Peyer's patch (tissue), 4 donors: ENCODE measurements around the gene PRX.

Source experiments
- CTCF ChIP-seq, 6 experiments: fragments of 450-650 bp in 4 of 6; fragments of 200-600 bp in 2 of 6; sonication (generic) in 1 of 6; IDR thresholded peaks; one replicate each; pipeline ENCODE4 v1.5.1; 2017 to 2019; ENCODE audit warnings: antibody characterized with exemption in 6 of 6, mild to moderate bottlenecking in 3 of 6, moderate library complexity in 1 of 6
- POLR2A ChIP-seq, 2 donors: fragments of 450-650 bp; IDR thresholded peaks; one replicate each; pipeline ENCODE4 v1.5.1; 2017; ENCODE audit warnings: antibody characterized with exemption in 2 of 2, mild to moderate bottlenecking in 2 of 2, moderate library complexity in 2 of 2

DNA sequence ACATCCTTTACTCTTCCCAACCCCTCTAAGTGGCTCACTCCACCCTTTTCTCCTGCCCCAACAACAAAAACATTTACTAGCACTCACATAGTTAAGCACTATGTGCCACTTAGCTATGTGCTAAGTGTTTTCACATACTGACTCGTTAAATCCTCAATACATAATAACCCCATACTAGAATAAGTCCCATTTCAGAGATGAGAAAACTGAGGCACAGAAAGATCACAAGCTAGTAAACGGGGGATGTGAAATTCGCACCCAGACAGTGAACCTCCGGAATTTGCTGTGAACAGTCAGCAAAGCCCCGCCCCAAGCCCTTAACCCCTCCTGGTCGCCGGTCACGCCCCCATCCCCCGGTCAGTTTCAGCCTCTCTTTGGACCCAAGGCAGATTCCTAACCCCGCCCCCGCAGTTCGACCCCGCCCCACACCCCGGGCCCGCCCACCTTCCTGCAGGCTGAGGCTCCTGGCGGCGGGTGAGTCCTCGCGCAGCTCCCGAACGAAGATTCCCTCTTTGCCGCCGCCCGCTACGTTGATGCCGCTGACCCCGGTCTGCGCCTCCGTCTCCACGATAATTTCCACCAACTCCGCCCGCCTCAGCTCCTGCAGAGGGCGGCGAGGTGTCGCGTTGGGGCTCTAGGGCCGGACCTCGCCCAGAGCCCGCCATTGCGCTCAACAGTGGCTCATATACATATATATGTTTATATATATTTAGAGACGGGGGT, 9.8 kb downstream of the PRX start:
- peak in 4 of 6 experiments; percentile 8 to 27 (median 14) for TF ChIP-seq CTCF (IDR thresholded peaks at IDR 0.05)
- TF ChIP-seq POLR2A (IDR thresholded peaks at IDR 0.05), result peak in 1 of 2 donors; percentile 33
